ENCODE measurements around the gene FUT9. TPM values are rescaled to one million over a fixed set of nuclear protein-coding genes. Genes with fewer than 3 reads are reported as not detected.
"Not testable (repeated sequence)": the region's sequence is repeated elsewhere in the genome, so short reads cannot be mapped to it uniquely, and the experiment has no call there.

FUT9 gene
- total RNA-seq, 1 donor from 2014 or later: not detected

- DNase-seq (ENCODE audit: low read depth, low spot score): no peak
Observed at GRCh38 chr6:96184798-96185197, 169.0 kb downstream of the FUT9 start.

GRCh38 chr6:96186094-96186493 is 170.3 kb downstream of the FUT9 start:
- DNase-seq (ENCODE audit: low read depth, low spot score): no peak

GRCh38 chr6:96186516-96187195 is 170.9 kb downstream of the FUT9 start:
- DNase-seq (ENCODE audit: low read depth, low spot score): no peak

GRCh38 chr6:96194675-96195074 is 178.9 kb downstream of the FUT9 start:
- DNase-seq (ENCODE audit: low read depth, low spot score): no peak

GRCh38 chr6:96195272-96195671 is 179.5 kb downstream of the FUT9 start:
- DNase-seq (ENCODE audit: low read depth, low spot score): no peak

GRCh38 chr6:96196633-96197032 is 180.9 kb downstream of the FUT9 start:
- DNase-seq (ENCODE audit: low read depth, low spot score): no peak

GRCh38 chr6:96197241-96197640 is 181.5 kb downstream of the FUT9 start:
- DNase-seq (ENCODE audit: low read depth, low spot score): no peak

- DNase-seq (ENCODE audit: low read depth, low spot score): no peak
Observed at GRCh38 chr6:96202571-96202970, 186.8 kb downstream of the FUT9 start.

GRCh38 chr6:96211341-96211740 is 195.6 kb downstream of the FUT9 start:
- DNase-seq (ENCODE audit: low read depth, low spot score): no peak

GRCh38 chr6:96212066-96212465 is 196.3 kb downstream of the FUT9 start:
- no peak for DNase-seq (ENCODE audit: low read depth, low spot score)

- no peak for DNase-seq (ENCODE audit: low read depth, low spot score)
Observed at GRCh38 chr6:96213784-96214183, 198.0 kb downstream of the FUT9 start.

- DNase-seq (ENCODE audit: low read depth, low spot score): no peak
Observed at GRCh38 chr6:96223695-96224094, 207.9 kb downstream of the FUT9 start.

GRCh38 chr6:96227135-96227534 is 211.4 kb downstream of the FUT9 start:
- no peak for DNase-seq (ENCODE audit: low read depth, low spot score)

GRCh38 chr6:96234444-96234843 is 218.7 kb downstream of the FUT9 start:
- no peak for DNase-seq (ENCODE audit: low read depth, low spot score)

- no peak for DNase-seq (ENCODE audit: low read depth, low spot score)
Observed at GRCh38 chr6:96235927-96236326, 220.2 kb downstream of the FUT9 start.

GRCh38 chr6:96236471-96236870 is 220.7 kb downstream of the FUT9 start:
- DNase-seq (ENCODE audit: low read depth, low spot score): no peak

- no peak for DNase-seq (ENCODE audit: low read depth, low spot score)
Observed at GRCh38 chr6:96237638-96238347, 222.0 kb downstream of the FUT9 start.

GRCh38 chr6:96246563-96246962 is 230.8 kb downstream of the FUT9 start:
- no peak for DNase-seq (ENCODE audit: low read depth, low spot score)

GRCh38 chr6:96249755-96250154 is 234.0 kb downstream of the FUT9 start:
- DNase-seq (ENCODE audit: low read depth, low spot score): no peak

- DNase-seq (ENCODE audit: low read depth, low spot score): no peak
Observed at GRCh38 chr6:96257751-96258150, 242.0 kb downstream of the FUT9 start.

- not testable (repeated sequence) for DNase-seq (ENCODE audit: low read depth, low spot score)
Observed at GRCh38 chr6:96260787-96261430, 245.1 kb downstream of the FUT9 start.

Measured in pulmonary artery endothelial cell (primary cell).